A673 (cell line): ENCODE results near the gene ZNF594. TPM values are rescaled to one million over a fixed set of nuclear protein-coding genes. Genes with fewer than 3 reads are reported as not detected.

Experiments used
- BruUV-seq: library from RNA; stranded (reverse); fragments of 400-500 nt; replicated peaks from 2 replicates; lab custom pipeline; 2021; lab: Mats Ljungman, UMichigan
- CTCF ChIA-PET: fragments of 300-600 bp; sonication (Branson Sonifier 250); formaldehyde crosslinking; loops from one replicate; lab custom pipeline; 2022; ENCODE audit warnings: antibody characterized with exemption; lab: Charles Lee
- POLR2A ChIA-PET: fragments of 300-600 bp; sonication (Branson Sonifier 250); formaldehyde crosslinking; loops from one replicate; lab custom pipeline; 2022; ENCODE audit warnings: antibody characterized with exemption; ENCODE audit not compliant: low non-redundant PET; lab: Charles Lee
- DNase-seq: peaks from one replicate; pipeline ENCODE4 v3.0.0-alpha.2; 2015; ENCODE audit warnings: low spot score
- H3K27ac ChIP-seq: fragments of 200-600 bp; sonication (generic); 2 replicates; pipeline ENCODE4 v1.5.1; 2016; ENCODE audit warnings: mixed run types, low read depth, mild to moderate bottlenecking, mixed read lengths, antibody characterized with exemption, low read length; ENCODE audit not compliant: poor library complexity, severe bottlenecking
- H3K27me3 ChIP-seq: fragments of 200-600 bp; sonication (generic); replicated peaks from 2 replicates; pipeline ENCODE4 v1.6.1; 2017; ENCODE audit warnings: mixed run types, low read depth, mild to moderate bottlenecking, mixed read lengths, antibody characterized with exemption, low read length; ENCODE audit not compliant: insufficient read depth, poor library complexity
- H3K36me3 ChIP-seq: fragments of 200-600 bp; sonication (generic); 2 replicates; pipeline ENCODE4 v1.6.1; 2016; ENCODE audit warnings: mixed run types, mild to moderate bottlenecking, mixed read lengths, antibody characterized with exemption, low read length; ENCODE audit not compliant: insufficient read depth, poor library complexity, severe bottlenecking
- H3K4me1 ChIP-seq: fragments of 200-600 bp; sonication (generic); 2 replicates; pipeline ENCODE4 v1.6.1; 2017; ENCODE audit warnings: mixed run types, mild to moderate bottlenecking, mixed read lengths, antibody characterized with exemption, low read length; ENCODE audit not compliant: insufficient read depth, poor library complexity, severe bottlenecking
- H3K4me3 ChIP-seq: fragments of 200-600 bp; sonication (generic); 2 replicates; pipeline ENCODE4 v1.5.1; 2016; ENCODE audit warnings: low read depth, mixed run types, mild to moderate bottlenecking, mixed read lengths, low read length; ENCODE audit not compliant: poor library complexity, severe bottlenecking
- H3K9me3 ChIP-seq: fragments of 200-600 bp; sonication (generic); 2 replicates; pipeline ENCODE4 v1.6.1; 2016; ENCODE audit warnings: mixed run types, low read depth, mild to moderate bottlenecking, mixed read lengths, antibody characterized with exemption, low read length; ENCODE audit not compliant: poor library complexity, severe bottlenecking
- CTCF ChIP-seq: fragments of 300-800, 200-600 bp; sonication (generic); conservative IDR thresholded peaks from 2 replicates; pipeline ENCODE4 v1.5.1; 2017; ENCODE audit warnings: low read depth, mild to moderate bottlenecking, antibody characterized with exemption, low read length, moderate library complexity, mixed read lengths
- EZH2 ChIP-seq: fragments of 200-600 bp; sonication (generic); IDR thresholded peaks from 2 replicates; pipeline ENCODE4 v1.6.1; 2017; ENCODE audit warnings: borderline replicate concordance, low read depth, mild to moderate bottlenecking, mixed read lengths, antibody characterized with exemption, low read length; ENCODE audit not compliant: poor library complexity, severe bottlenecking
- intact Hi-C: fragments of 100-400 bp; cut with micrococcal nuclease; formaldehyde crosslinking; loops from one replicate; pipeline ENCODE4 v1.10.0; 2022; ENCODE audit not compliant: unreplicated experiment
- total RNA-seq: library from RNA; stranded (reverse); gene quantifications from 2 replicates; pipeline ENCODE4 v1.2.3, GENCODE V29; 2021

The ZNF594 gene
- total RNA-seq, 1 experiment from 2014 or later, result 20.7 TPM

DNA sequence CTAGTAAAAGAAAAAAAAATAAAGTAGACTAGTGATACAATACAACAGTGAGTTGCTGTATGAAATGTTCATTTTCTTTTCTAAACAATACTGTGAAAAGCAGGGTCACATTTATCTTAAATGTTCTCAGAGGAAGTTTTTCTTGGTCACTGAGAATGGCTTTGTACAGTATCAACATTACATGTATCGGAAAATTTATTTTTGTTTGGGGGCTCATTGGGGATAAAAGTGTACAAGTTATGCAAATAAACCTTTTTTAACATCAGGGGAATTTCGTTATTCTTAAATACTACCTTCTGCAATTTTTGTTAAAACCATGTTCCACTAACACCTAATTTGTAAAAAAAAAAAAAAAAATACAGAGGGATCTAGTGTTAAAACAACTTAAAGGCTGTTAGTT is 8.7 kb upstream of the ZNF594 start:
- POLR2A ChIA-PET, result no interaction called here
- CTCF ChIA-PET, result no interaction called here
- Histone ChIP-seq H3K27ac (no peak overlapping the region), H3K4me3 (no peak overlapping the region), H3K27me3 (no peaks in the 10 kb centered on the region), H3K36me3 (no peaks in the 10 kb centered on the region), H3K9me3 (no peaks in the 10 kb centered on the region), H3K4me1 (no peaks in the 10 kb centered on the region)
- no peak for TF ChIP-seq EZH2
- TF ChIP-seq CTCF, result no peak
- DNase-seq, result no peak
- no TSS peak for BruUV-seq
- intact Hi-C loops, result no loop called here

DNA sequence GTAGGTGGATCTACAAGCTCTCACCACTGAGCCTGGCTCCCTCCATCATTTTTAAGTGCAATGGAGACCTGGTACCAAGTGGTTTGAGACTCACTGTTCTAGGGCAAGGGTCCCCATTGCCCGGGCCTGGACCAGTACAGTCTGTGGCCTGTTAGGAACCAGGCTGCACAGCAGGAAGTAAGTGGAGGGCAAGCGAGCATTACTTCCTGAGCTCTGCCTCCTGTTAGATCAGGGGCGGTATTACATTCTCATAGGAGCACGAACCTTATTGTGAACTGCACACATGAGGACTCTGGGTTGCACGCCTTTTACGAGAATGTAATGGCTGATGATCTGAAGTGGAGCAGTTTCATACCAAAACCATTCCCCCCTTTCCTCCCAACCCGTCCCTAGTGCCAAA is 6.8 kb upstream of the ZNF594 start:
- Histone ChIP-seq H3K4me1 (no peaks in the 10 kb centered on the region), H3K36me3 (no peaks in the 10 kb centered on the region), H3K9me3 (no peaks in the 10 kb centered on the region), H3K27ac (no peak overlapping the region), H3K27me3 (no peaks in the 10 kb centered on the region), H3K4me3 (no peak overlapping the region)
- DNase-seq, result no peak
- POLR2A ChIA-PET, result no interaction called here
- BruUV-seq, result no TSS peak
- CTCF ChIA-PET, result no interaction called here
- intact Hi-C loops, result no loop called here
- TF ChIP-seq CTCF (no peak), EZH2 (no peak)

GRCh38 chr17:5194346-5194745 is 2.7 kb upstream of the ZNF594 start:
- BruUV-seq, result no TSS peak
- peaks cover 5% of the 10 kb centered on the region for H3K4me1 ChIP-seq
- no peak overlapping the region for H3K4me3 ChIP-seq
- H3K36me3 ChIP-seq, result peaks cover 14% of the 10 kb centered on the region
- intact Hi-C loops, result no loop called here
- no peak for DNase-seq
- POLR2A ChIA-PET, result no interaction called here
- no peak overlapping the region for H3K27ac ChIP-seq
- TF ChIP-seq EZH2 (no peak), CTCF (no peak)
- CTCF ChIA-PET, result no interaction called here
- H3K27me3 ChIP-seq, result no peaks in the 10 kb centered on the region
- peaks cover 19% of the 10 kb centered on the region for H3K9me3 ChIP-seq
